IMR-90 (cell line): Measurements from ENCODE around the gene C3orf22.

Source experiments
- BHLHE40 ChIP-seq: fragments of 150-350 bp; IDR thresholded peaks from 2 replicates; pipeline ENCODE4 v1.6.1; 2016; ENCODE audit warnings: mild to moderate bottlenecking, low read depth, low read length
- CTCF ChIP-seq: conservative IDR thresholded peaks from 2 replicates; pipeline ENCODE4 v1.5.1; 2012; ENCODE audit warnings: mild to moderate bottlenecking, low read depth, low read length, improper control_type of control experiment
- POLR2A ChIP-seq: IDR thresholded peaks from 2 replicates; pipeline ENCODE4 v1.6.1; 2012; ENCODE audit warnings: mild to moderate bottlenecking, low read depth, low read length
- RAD21 ChIP-seq: IDR thresholded peaks from 2 replicates; pipeline ENCODE4 v1.6.1; 2012; ENCODE audit warnings: low read length, improper control_type of control experiment

GRCh38 chr3:126558336-126559071, at the start of gene C3orf22:
- TF ChIP-seq POLR2A: no peak
- no peak for TF ChIP-seq CTCF
- no peak for TF ChIP-seq RAD21
- no peak for TF ChIP-seq BHLHE40
